B cell (primary cell): Measurements from ENCODE around the gene SLC7A5. TPM values are rescaled to one million over a fixed set of nuclear protein-coding genes. Genes with fewer than 3 reads are reported as not detected.

ENCODE experiments used
- ATAC-seq: fragments of 200-7000 bp; cut with Tn5 transposase; one replicate; pipeline ENCODE4 v1.10.0; 2021; ENCODE audit warnings: low read depth, mild to moderate bottlenecking, moderate number of reproducible peaks, moderate library complexity
- CTCF ChIA-PET: fragments of 350-600 bp; sonication (Branson Sonifier 250); formaldehyde crosslinking; loops from one replicate; lab custom pipeline; 2021; ENCODE audit warnings: antibody characterized with exemption, inconsistent platforms; lab: Charles Lee
- POLR2A ChIA-PET: fragments of 350-600 bp; sonication (Branson Sonifier 250); formaldehyde crosslinking; loops from one replicate; lab custom pipeline; 2021; ENCODE audit warnings: antibody characterized with exemption; lab: Charles Lee
- DNase-seq: peaks from one replicate; pipeline ENCODE4 v3.0.0; 2013
- H2AFZ ChIP-seq: 2 replicates; pipeline ENCODE4 v1.6.1; 2012; ENCODE audit warnings: mild to moderate bottlenecking, low read depth, low read length; ENCODE audit not compliant: insufficient read depth, poor library complexity, severe bottlenecking
- H3K27ac ChIP-seq, 2 donors: 1 replicate in 1 of 2; 2 replicates in 1 of 2; pipeline ENCODE4 v1.5.1; 2012 to 2013; ENCODE audit warnings: low read length in 2 of 2, mild to moderate bottlenecking in 2 of 2, moderate library complexity in 1 of 2
- H3K27me3 ChIP-seq, 4 experiments: fragments of 200-600 bp in 1 of 4; sonication (generic) in 1 of 4; replicated peaks in 1 of 4; 1 replicate in 2 of 4; 2 replicates in 2 of 4; pipeline versions ENCODE4 v1.6.1 to v1.7.0; 2013 to 2016; ENCODE audit warnings: low read length in 3 of 4, mild to moderate bottlenecking in 2 of 4, mixed read lengths in 1 of 4, moderate library complexity in 1 of 4; ENCODE audit not compliant: insufficient read depth in 4 of 4, control insufficient read depth in 3 of 4; ENCODE audit errors: control extremely low read depth in 1 of 4
- H3K36me3 ChIP-seq, 2 experiments: replicated peaks in 1 of 2; 1 replicate in 1 of 2; 2 replicates in 1 of 2; pipeline versions ENCODE4 v1.6.1 to v1.7.1; 2013; ENCODE audit warnings: low read length in 1 of 2; ENCODE audit not compliant: insufficient read depth in 2 of 2, control insufficient read depth in 1 of 2; ENCODE audit errors: control extremely low read depth in 1 of 2, extremely low read depth in 1 of 2
- H3K4me1 ChIP-seq, 2 donors: fragments of 200-600 bp in 1 of 2; sonication (generic) in 1 of 2; 1 replicate in 1 of 2; 2 replicates in 1 of 2; pipeline versions ENCODE4 v1.5.1 to v1.6.1; 2013 to 2017; ENCODE audit warnings: low read length in 2 of 2; ENCODE audit not compliant: control insufficient read depth in 2 of 2, insufficient read depth in 2 of 2
- H3K4me2 ChIP-seq: replicated peaks from 2 replicates; pipeline ENCODE3; 2012; ENCODE audit warnings: mild to moderate bottlenecking, low read depth, low read length; ENCODE audit not compliant: poor library complexity, severe bottlenecking
- H3K4me3 ChIP-seq, 5 experiments: fragments of 200-600 bp in 1 of 5; sonication (generic) in 1 of 5; 1 replicate in 3 of 5; 2 replicates in 2 of 5; pipeline versions ENCODE4 v1.5.1 to v1.7.0; 2011 to 2016; ENCODE audit warnings: low read length in 4 of 5, mild to moderate bottlenecking in 4 of 5, low read depth in 2 of 5, control low read depth in 1 of 5, moderate library complexity in 1 of 5; ENCODE audit not compliant: insufficient read depth in 1 of 5; ENCODE audit errors: control extremely low read depth in 1 of 5, extremely low read depth in 1 of 5
- H3K79me2 ChIP-seq: fragments of 200-600 bp; sonication (generic); one replicate; pipeline ENCODE4 v1.6.0; 2016; ENCODE audit warnings: low read length; ENCODE audit not compliant: control insufficient read depth, insufficient read depth
- H3K9ac ChIP-seq: fragments of 200-600 bp; sonication (generic); 2 replicates; pipeline ENCODE4 v1.6.1; 2017; ENCODE audit warnings: mild to moderate bottlenecking, low read length, moderate library complexity
- H3K9me3 ChIP-seq, 3 donors: one replicate each; pipeline versions ENCODE4 v1.6.1 to v1.7.1; 2013; ENCODE audit warnings: low read length in 2 of 3; ENCODE audit not compliant: control insufficient read depth in 2 of 3, insufficient read depth in 1 of 3; ENCODE audit errors: control extremely low read depth in 1 of 3
- H4K20me1 ChIP-seq: 2 replicates; pipeline ENCODE4 v1.6.0; 2012; ENCODE audit warnings: mild to moderate bottlenecking, low read length; ENCODE audit not compliant: insufficient read depth, control insufficient read depth, poor library complexity, severe bottlenecking
- H3K27ac Mint-ChIP-seq: one replicate; pipeline ENCODE4 v1.8.0; 2021; ENCODE audit warnings: mixed read lengths
- H3K27me3 Mint-ChIP-seq: one replicate; pipeline ENCODE4 v1.8.0; 2021; ENCODE audit warnings: mixed read lengths
- H3K4me1 Mint-ChIP-seq: one replicate; pipeline ENCODE4 v1.8.0; 2021; ENCODE audit warnings: mixed read lengths
- H3K4me3 Mint-ChIP-seq: one replicate; pipeline ENCODE4 v1.8.0; 2021; ENCODE audit warnings: mixed read lengths
- H3K9me3 Mint-ChIP-seq: one replicate; pipeline ENCODE4 v1.8.0; 2022; ENCODE audit warnings: mixed read lengths; ENCODE audit not compliant: insufficient read depth
- CTCF ChIP-seq: fragments of 200-600 bp; IDR thresholded peaks from one replicate; pipeline ENCODE4 v1.8.0; 2022; ENCODE audit warnings: antibody characterized with exemption, mild to moderate bottlenecking
- EZH2 ChIP-seq: IDR thresholded peaks from 2 replicates; pipeline ENCODE4 v1.6.1; 2012; ENCODE audit warnings: borderline replicate concordance, low read depth, mild to moderate bottlenecking, moderate library complexity, low read length; ENCODE audit not compliant: insufficient read depth, poor library complexity, severe bottlenecking
- WGBS: methylation state at CpG from one replicate; pipeline ENCODE4 v1.1.5; 2013; ENCODE audit warnings: missing lambda C conversion rate; ENCODE audit not compliant: insufficient coverage; 5-methylcytosine and 5-hydroxymethylcytosine counted together
- intact Hi-C: fragments of 100-400 bp; cut with micrococcal nuclease; formaldehyde crosslinking; loops from one replicate; pipeline ENCODE4 v1.10.0; 2022
- polyA plus RNA-seq: library from polyadenylated mRNA; depleted of rRNA; stranded (reverse); fragments of >200 nt; gene quantifications from 2 replicates; pipeline ENCODE4 v1.2.3, GENCODE V29; 2012
- total RNA-seq, 2 donors: library from RNA; stranded (reverse); fragments of 120-200 nt in 1 of 2; gene quantifications; 1 replicate in 1 of 2; 2 replicates in 1 of 2; pipeline versions ENCODE4 v1.2.3 to v1.2.4, GENCODE V29; 2013 to 2022

Gene SLC7A5
- total and polyA plus RNA-seq, 2 donors (not counting 1 experiment from before 2014, with no cell fraction given) = 2.5 to 20.9 TPM

GRCh38 chr16:87816507-87817100, 52.7 kb downstream of the SLC7A5 start:
- Histone ChIP-seq H3K9ac (no peak overlapping the region), H3K79me2 (no peaks in the 10 kb centered on the region), H3K4me3 (no peak overlapping the region), H4K20me1 (no peaks in the 10 kb centered on the region), H3K9me3 (peaks cover 0 to 29% (median 21%) of the 10 kb centered on the region in 3 donors), H2AFZ (no peak overlapping the region), H3K4me1 (peaks cover 2 to 11% of the 10 kb centered on the region in 2 donors), H3K4me2 (no peak overlapping the region), H3K36me3 (no peaks in the 10 kb centered on the region), H3K27ac (no peak overlapping the region), H3K27me3 (peaks cover 0 to 5% (median 0%) of the 10 kb centered on the region in 4 experiments)
- no peak for DNase-seq
- CTCF ChIA-PET = interaction anchor here (1.8 kb wide), 1 partner anchor 38 kb away, joined by 7 read pairs; no protein-coding TSS in a partner anchor
- WGBS = 7% methylated on average over 9 of the region's 11 CpGs
- H3K4me1 Mint-ChIP-seq = peaks cover 12% of the 10 kb centered on the region
- no peak overlapping the region for H3K4me3 Mint-ChIP-seq
- H3K27ac Mint-ChIP-seq = no peak overlapping the region
- intact Hi-C loops = no loop called here
- H3K9me3 Mint-ChIP-seq = no peaks in the 10 kb centered on the region
- ATAC-seq = no peak
- no peaks in the 10 kb centered on the region for H3K27me3 Mint-ChIP-seq
- POLR2A ChIA-PET = no interaction called here
- TF ChIP-seq EZH2 (no peak), CTCF (no peak)

- Histone ChIP-seq H3K4me2 (no peak overlapping the region), H3K9me3 (peaks cover 0 to 29% (median 21%) of the 10 kb centered on the region in 3 donors), H3K4me3 (no peak overlapping the region), H4K20me1 (no peaks in the 10 kb centered on the region), H3K79me2 (no peaks in the 10 kb centered on the region), H3K27ac (no peak overlapping the region), H2AFZ (no peak overlapping the region), H3K4me1 (peaks cover 10 to 17% of the 10 kb centered on the region in 2 donors), H3K27me3 (peaks cover 0 to 5% (median 0%) of the 10 kb centered on the region in 4 experiments), H3K36me3 (no peaks in the 10 kb centered on the region), H3K9ac (no peak overlapping the region)
- ATAC-seq (no peak), DNase-seq (no peak)
- ChIA-PET POLR2A (no interaction called here), CTCF (interaction anchor here (1.3 to 1.8 kb wide), 2 partner anchors 35 to 37 kb away, joined by 3 to 7 read pairs; no protein-coding TSS in a partner anchor)
- intact Hi-C loops = no loop called here
- 93% methylated on average over 5 of the region's 5 CpGs for WGBS
- TF ChIP-seq EZH2 (no peak), CTCF (no peak)
- no peak overlapping the region for H3K4me3 Mint-ChIP-seq
- H3K9me3 Mint-ChIP-seq = no peaks in the 10 kb centered on the region
- no peak overlapping the region for H3K27ac Mint-ChIP-seq
- H3K27me3 Mint-ChIP-seq = no peaks in the 10 kb centered on the region
- peaks cover 19% of the 10 kb centered on the region for H3K4me1 Mint-ChIP-seq
These were observed 53.7 kb downstream of the SLC7A5 start for GRCh38 chr16:87815567-87815966.
